ENCODE measurements around the gene RAI2.

GRCh38 chrX:17859609-17860178 lies 1.4 kb downstream of the RAI2 start:
- TF ChIP-seq FOXM1 (IDR thresholded peaks at IDR 0.05; ENCODE audit: borderline replicate concordance) = no peak
- TF ChIP-seq CTBP1 (IDR thresholded peaks at IDR 0.05; ENCODE audit: borderline replicate concordance) = no peak
- TF ChIP-seq HDGF (IDR thresholded peaks at IDR 0.05; ENCODE audit: borderline replicate concordance) = no peak
- TF ChIP-seq ZNF384 (IDR thresholded peaks at IDR 0.05) = no peak
- no peak for TF ChIP-seq FOXK2 (IDR thresholded peaks at IDR 0.05)
- no peak for TF ChIP-seq L3MBTL2 (conservative IDR thresholded peaks at IDR 0.05)
- no peak for TF ChIP-seq LEF1 (IDR thresholded peaks at IDR 0.05; ENCODE audit: borderline replicate concordance)
- no peak for TF ChIP-seq ARNT (IDR thresholded peaks at IDR 0.05)
- no peak for TF ChIP-seq BHLHE40 (IDR thresholded peaks at IDR 0.05; ENCODE audit: borderline replicate concordance)
- no peak for TF ChIP-seq FOXA1 (IDR thresholded peaks at IDR 0.05)
- no peak for TF ChIP-seq ELF4 (IDR thresholded peaks at IDR 0.05)
- no peak for TF ChIP-seq SUZ12 (IDR thresholded peaks at IDR 0.05)
- TF ChIP-seq TARDBP (IDR thresholded peaks at IDR 0.05) = no peak
